GM12878 (cell line): ENCODE results near the gene RASGRF1. TPM values are rescaled to one million over a fixed set of nuclear protein-coding genes. Genes with fewer than 3 reads are reported as not detected.

Experiments used
- ATAC-seq: fragments of 200-7000 bp; cut with Tn5 transposase; 3 replicates; pipeline ENCODE4 v1.9.1; 2020; ENCODE audit warnings: mild to moderate bottlenecking, moderate library complexity
- BruUV-seq: library from RNA; stranded (reverse); fragments of 400-500 nt; replicated peaks from 2 replicates; lab custom pipeline; 2021; lab: Mats Ljungman, UMichigan
- CTCF ChIA-PET: fragments of 300-600 bp; sonication (Branson Sonifier 250); formaldehyde crosslinking; extraction: SDS; loops from one replicate; lab custom pipeline; 2021; ENCODE audit warnings: inconsistent platforms; lab: Yijun Ruan, JAX
- POLR2A ChIA-PET: fragments of 350-600 bp; formaldehyde crosslinking; extraction: SDS; loops from one replicate; lab custom pipeline; 2021; ENCODE audit warnings: inconsistent platforms; lab: Charles Lee
- RAD21 ChIA-PET: fragments of 300-600 bp; sonication (Branson Sonifier 250); formaldehyde crosslinking; loops from one replicate; lab custom pipeline; 2023; ENCODE audit warnings: antibody characterized with exemption; ENCODE audit not compliant: unreplicated experiment; lab: Charles Lee
- SMC1A ChIA-PET: fragments of 300-600 bp; sonication (Branson Sonifier 250); formaldehyde crosslinking; loops from one replicate; lab custom pipeline; 2023; ENCODE audit not compliant: unreplicated experiment, uncharacterized antibody; lab: Charles Lee
- DNase-seq: peaks from one replicate; pipeline ENCODE4 v3.0.0-alpha.2; 2011; ENCODE audit warnings: low read depth, low spot score
- FAIRE-seq: peaks from 3 replicates; lab custom pipeline; 2011; peaks lifted over from hg19 to GRCh38; lab: Jason Lieb, UNC
- H2AFZ ChIP-seq: 2 replicates; pipeline ENCODE4 v1.6.0; 2011; ENCODE audit warnings: low read depth, low read length, control low read depth; ENCODE audit not compliant: control insufficient read depth
- H3K27ac ChIP-seq: 2 replicates; pipeline ENCODE4 v1.5.1; 2011; ENCODE audit warnings: control low read depth; ENCODE audit not compliant: control insufficient read depth, insufficient read depth
- H3K27me3 ChIP-seq, 2 experiments: replicated peaks in 1 of 2; 2 replicates each; pipeline versions ENCODE4 v1.6.0 to v1.6.1; 2011; ENCODE audit warnings: low read length in 1 of 2; ENCODE audit not compliant: control insufficient read depth in 2 of 2, insufficient read depth in 2 of 2
- H3K36me3 ChIP-seq, 2 experiments: 2 replicates each; pipeline ENCODE4 v1.5.1; 2011; ENCODE audit warnings: low read length in 1 of 2; ENCODE audit not compliant: control insufficient read depth in 2 of 2, insufficient read depth in 2 of 2
- H3K4me1 ChIP-seq: 2 replicates; pipeline ENCODE4 v1.6.1; 2011; ENCODE audit warnings: mild to moderate bottlenecking, low read length, moderate library complexity, mixed read lengths; ENCODE audit not compliant: control insufficient read depth, insufficient read depth
- H3K4me2 ChIP-seq: 2 replicates; pipeline ENCODE4 v1.6.0; 2011; ENCODE audit warnings: control low read depth; ENCODE audit not compliant: control insufficient read depth, insufficient read depth
- H3K4me3 ChIP-seq: fragments of 200-600 bp; sonication (generic); 2 replicates; pipeline ENCODE4 v1.5.1; 2016
- H3K79me2 ChIP-seq: 2 replicates; pipeline ENCODE4 v1.6.0; 2011; ENCODE audit warnings: low read length; ENCODE audit not compliant: control insufficient read depth, insufficient read depth
- H3K9ac ChIP-seq: 2 replicates; pipeline ENCODE4 v1.8.0; 2011; ENCODE audit warnings: low read length, control low read depth, mixed read lengths; ENCODE audit not compliant: control insufficient read depth, insufficient read depth
- H3K9me3 ChIP-seq: replicated peaks from 3 replicates; pipeline ENCODE4 v1.5.1; 2011; ENCODE audit warnings: mild to moderate bottlenecking, low read length; ENCODE audit not compliant: control insufficient read depth, insufficient read depth
- H4K20me1 ChIP-seq: 2 replicates; pipeline ENCODE4 v1.6.0; 2011; ENCODE audit not compliant: control insufficient read depth, insufficient read depth
- EP300 ChIP-seq, 2 experiments: fragments of 150-350 bp in 1 of 2; IDR thresholded peaks; 2 replicates each; pipeline ENCODE4 v1.6.1; 2011 to 2012; ENCODE audit warnings: low read depth in 2 of 2, low read length in 2 of 2, borderline replicate concordance in 1 of 2, improper control_type of control experiment in 1 of 2, inconsistent platforms in 1 of 2; ENCODE audit not compliant: control insufficient read depth in 1 of 2
- EZH2 ChIP-seq: IDR thresholded peaks from 2 replicates; pipeline ENCODE4 v1.6.1; 2012; ENCODE audit warnings: low read depth, mild to moderate bottlenecking, control low read depth, inconsistent platforms, low read length, borderline replicate concordance; ENCODE audit not compliant: control insufficient read depth
- FOS ChIP-seq: IDR thresholded peaks from 3 replicates; pipeline ENCODE4 v1.6.1; 2011; ENCODE audit warnings: borderline replicate concordance; ENCODE audit not compliant: insufficient read length; ENCODE audit errors: extremely low read depth
- MTA3 ChIP-seq: IDR thresholded peaks from 2 replicates; pipeline ENCODE4 v1.6.1; 2012; ENCODE audit warnings: low read length, inconsistent platforms, borderline replicate concordance
- SIX5 ChIP-seq: IDR thresholded peaks from 2 replicates; pipeline ENCODE4 v1.6.1; 2011; ENCODE audit warnings: mild to moderate bottlenecking, low read depth, low read length, moderate library complexity; ENCODE audit not compliant: severe bottlenecking
- SMAD1 ChIP-seq: fragments of 450-650 bp; IDR thresholded peaks from 2 replicates; pipeline ENCODE4 v1.6.1; 2018; ENCODE audit warnings: mild to moderate bottlenecking, low read depth; ENCODE audit not compliant: partially characterized antibody
- WGBS: methylation state at CpG from one replicate; pipeline ENCODE4 v1.1.6; 2016; ENCODE audit warnings: low lambda C conversion rate; ENCODE audit not compliant: insufficient replicate concordance, insufficient coverage; ENCODE audit errors: missing lambda C conversion rate; 5-methylcytosine and 5-hydroxymethylcytosine counted together
- in situ Hi-C: fragments of 300-500 bp; cut with MboI; formaldehyde crosslinking; loops from 9 replicates; pipeline ENCODE4 v1.14.3; 2018; ENCODE audit warnings: mixed read lengths
- intact Hi-C: fragments of 100-400 bp; cut with micrococcal nuclease; formaldehyde crosslinking; loops from one replicate; pipeline ENCODE4 v1.14.2; 2022; ENCODE audit not compliant: unreplicated experiment
- polyA plus RNA-seq, 11 experiments: library from polyadenylated mRNA; depleted of rRNA in 4 of 11; unstranded in 6 of 11; stranded (reverse) in 5 of 11; fragments of >200 nt; fragmentation: Nextera tagmentation in 4 of 11; fragmentation: Illumina TruSeq in 1 of 11; extraction: Ambion mirVana in 4 of 11; extraction: Trizol in 1 of 11; gene quantifications; 1 replicate in 1 of 11; 2 replicates in 10 of 11; pipeline versions ENCODE4 v1.2.1 to v1.2.3, GENCODE V29; 2011 to 2016; ENCODE audit warnings: inconsistent platforms in 2 of 11, missing spikeins in 2 of 11, low read depth in 1 of 11
- total RNA-seq, 4 experiments: library from RNA; depleted of rRNA in 3 of 4; stranded (reverse); fragments of >200 nt in 3 of 4; fragmentation: Illumina TruSeq in 1 of 4; extraction: Trizol in 1 of 4; gene quantifications; 2 replicates each; pipeline versions ENCODE4 v1.2.1 to v1.2.3, GENCODE V29; 2013 to 2021
- TF ChIP-seq, protein P1 (sequence below): fragments of 450-650 bp; IDR thresholded peaks from 2 replicates; pipeline ENCODE4 v1.6.1; 2017; ENCODE audit warnings: mild to moderate bottlenecking
- TF ChIP-seq, protein P2 (sequence below): IDR thresholded peaks from 2 replicates; pipeline ENCODE4 v1.6.1; 2012; ENCODE audit warnings: mild to moderate bottlenecking, low read depth, low read length

Gene RASGRF1
- total and polyA plus RNA-seq, 10 of the 15 experiments (the other 5 are each of a cell fraction or from before 2014, with no cell fraction given) = 0.20 to 1.9 (median 0.86) TPM

DNA sequence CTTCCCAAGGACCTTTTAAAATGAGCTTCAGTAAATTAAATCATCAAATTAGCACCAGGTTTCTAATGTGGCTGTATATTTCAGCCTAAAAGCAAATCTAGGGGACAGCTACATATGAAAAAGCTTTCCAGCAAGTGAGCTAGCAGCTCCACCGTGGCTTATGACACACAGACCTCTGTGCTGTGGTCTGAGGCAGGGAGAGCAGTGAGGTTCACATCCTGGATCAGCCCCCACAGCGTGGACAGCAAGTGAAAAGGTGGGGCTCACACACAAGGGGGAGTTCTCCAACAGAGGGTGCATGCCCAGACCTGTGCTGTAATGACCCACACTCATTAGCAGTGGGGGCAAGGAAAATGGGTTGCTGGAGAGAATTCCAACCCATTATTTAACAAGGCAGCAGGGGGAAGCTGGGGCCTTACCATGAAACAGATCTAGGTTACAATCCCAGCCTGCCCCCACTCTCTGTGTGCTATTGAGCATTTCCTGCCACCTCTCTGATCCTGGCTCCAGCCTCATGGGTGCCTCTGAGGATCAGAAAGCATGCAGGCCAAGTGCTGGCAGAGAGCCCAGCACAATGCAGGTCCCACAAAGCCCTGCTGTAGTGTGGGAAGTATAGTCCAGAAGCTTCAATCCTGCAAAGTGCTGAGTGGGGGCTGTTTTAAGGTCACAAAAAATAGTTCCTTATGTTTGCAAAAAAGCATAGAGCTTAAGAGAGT is 48.2 kb downstream of the RASGRF1 start:
- Histone ChIP-seq H4K20me1 (no peaks in the 10 kb centered on the region), H3K27ac (no peak overlapping the region), H3K9ac (no peak overlapping the region), H3K79me2 (no peaks in the 10 kb centered on the region), H3K4me2 (no peak overlapping the region), H3K36me3 (no peaks in the 10 kb centered on the region), H3K4me1 (no peaks in the 10 kb centered on the region), H3K4me3 (no peak overlapping the region), H3K9me3 (peaks cover 6% of the 10 kb centered on the region; the same call in 2 of the 3 replicates), H2AFZ (no peak overlapping the region), H3K27me3 (no peaks in the 10 kb centered on the region; a peak in 1 of 4 replicates)
- BruUV-seq = no TSS peak
- ATAC-seq (no peak), FAIRE-seq (no peak), DNase-seq (no peak)
- in situ Hi-C loops (no loop called here), intact Hi-C loops (no loop called here)
- ChIA-PET SMC1A (interaction anchor here (0.6 to 1.7 kb wide), 2 partner anchors 141 to 142 kb away, joined by 3 to 6 read pairs; no protein-coding TSS in a partner anchor), POLR2A (no interaction called here), RAD21 (interaction anchor here (0.8 kb wide), 1 partner anchor 142 kb away, joined by 3 read pairs; no protein-coding TSS in a partner anchor), CTCF (no interaction called here)
- TF ChIP-seq FOS (no peak), SMAD1 (no peak), EZH2 (no peak)
- WGBS = 0% methylated on average over 2 of the region's 2 CpGs

DNA sequence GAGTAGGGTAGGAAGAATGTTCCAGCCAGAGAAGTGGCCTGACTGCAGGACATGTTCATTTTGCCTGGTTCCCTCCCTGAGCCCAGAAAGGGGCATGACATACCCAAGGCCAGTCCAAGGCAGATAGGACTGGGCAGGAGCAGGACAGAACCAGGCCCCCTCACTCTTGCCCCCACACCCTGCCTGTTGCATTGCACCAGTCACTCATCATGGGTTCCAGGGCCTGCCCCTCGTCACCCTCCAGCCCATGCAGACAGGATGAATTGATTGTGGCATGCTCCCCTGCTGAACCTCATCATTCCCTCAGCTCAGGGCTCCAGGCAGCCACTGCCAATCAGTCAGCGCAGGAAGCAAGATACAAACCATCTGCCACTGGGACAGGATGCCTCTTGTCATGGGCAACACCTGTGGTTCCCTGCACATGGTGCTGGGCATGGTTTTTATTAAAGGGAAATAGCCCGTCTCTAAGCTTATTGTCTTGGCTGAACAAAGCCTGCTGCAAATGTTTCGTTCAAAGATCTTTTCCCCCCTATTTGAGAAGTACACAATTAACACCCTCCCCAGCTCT is 48.9 kb downstream of the RASGRF1 start:
- no TSS peak for BruUV-seq
- no peak for TF ChIP-seq EP300 (IDR thresholded peaks at IDR 0.05; ENCODE audit: borderline replicate concordance in 1 of 2, control insufficient read depth in 1 of 2, low read depth in 2 of 2, low read length in 2 of 2)
- TF ChIP-seq, protein P1, sequence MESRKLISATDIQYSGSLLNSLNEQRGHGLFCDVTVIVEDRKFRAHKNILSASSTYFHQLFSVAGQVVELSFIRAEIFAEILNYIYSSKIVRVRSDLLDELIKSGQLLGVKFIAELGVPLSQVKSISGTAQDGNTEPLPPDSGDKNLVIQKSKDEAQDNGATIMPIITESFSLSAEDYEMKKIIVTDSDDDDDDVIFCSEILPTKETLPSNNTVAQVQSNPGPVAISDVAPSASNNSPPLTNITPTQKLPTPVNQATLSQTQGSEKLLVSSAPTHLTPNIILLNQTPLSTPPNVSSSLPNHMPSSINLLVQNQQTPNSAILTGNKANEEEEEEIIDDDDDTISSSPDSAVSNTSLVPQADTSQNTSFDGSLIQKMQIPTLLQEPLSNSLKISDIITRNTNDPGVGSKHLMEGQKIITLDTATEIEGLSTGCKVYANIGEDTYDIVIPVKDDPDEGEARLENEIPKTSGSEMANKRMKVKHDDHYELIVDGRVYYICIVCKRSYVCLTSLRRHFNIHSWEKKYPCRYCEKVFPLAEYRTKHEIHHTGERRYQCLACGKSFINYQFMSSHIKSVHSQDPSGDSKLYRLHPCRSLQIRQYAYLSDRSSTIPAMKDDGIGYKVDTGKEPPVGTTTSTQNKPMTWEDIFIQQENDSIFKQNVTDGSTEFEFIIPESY = no peak
- no peak for TF ChIP-seq SIX5
- no peak for TF ChIP-seq MTA3
- TF ChIP-seq, protein P2, sequence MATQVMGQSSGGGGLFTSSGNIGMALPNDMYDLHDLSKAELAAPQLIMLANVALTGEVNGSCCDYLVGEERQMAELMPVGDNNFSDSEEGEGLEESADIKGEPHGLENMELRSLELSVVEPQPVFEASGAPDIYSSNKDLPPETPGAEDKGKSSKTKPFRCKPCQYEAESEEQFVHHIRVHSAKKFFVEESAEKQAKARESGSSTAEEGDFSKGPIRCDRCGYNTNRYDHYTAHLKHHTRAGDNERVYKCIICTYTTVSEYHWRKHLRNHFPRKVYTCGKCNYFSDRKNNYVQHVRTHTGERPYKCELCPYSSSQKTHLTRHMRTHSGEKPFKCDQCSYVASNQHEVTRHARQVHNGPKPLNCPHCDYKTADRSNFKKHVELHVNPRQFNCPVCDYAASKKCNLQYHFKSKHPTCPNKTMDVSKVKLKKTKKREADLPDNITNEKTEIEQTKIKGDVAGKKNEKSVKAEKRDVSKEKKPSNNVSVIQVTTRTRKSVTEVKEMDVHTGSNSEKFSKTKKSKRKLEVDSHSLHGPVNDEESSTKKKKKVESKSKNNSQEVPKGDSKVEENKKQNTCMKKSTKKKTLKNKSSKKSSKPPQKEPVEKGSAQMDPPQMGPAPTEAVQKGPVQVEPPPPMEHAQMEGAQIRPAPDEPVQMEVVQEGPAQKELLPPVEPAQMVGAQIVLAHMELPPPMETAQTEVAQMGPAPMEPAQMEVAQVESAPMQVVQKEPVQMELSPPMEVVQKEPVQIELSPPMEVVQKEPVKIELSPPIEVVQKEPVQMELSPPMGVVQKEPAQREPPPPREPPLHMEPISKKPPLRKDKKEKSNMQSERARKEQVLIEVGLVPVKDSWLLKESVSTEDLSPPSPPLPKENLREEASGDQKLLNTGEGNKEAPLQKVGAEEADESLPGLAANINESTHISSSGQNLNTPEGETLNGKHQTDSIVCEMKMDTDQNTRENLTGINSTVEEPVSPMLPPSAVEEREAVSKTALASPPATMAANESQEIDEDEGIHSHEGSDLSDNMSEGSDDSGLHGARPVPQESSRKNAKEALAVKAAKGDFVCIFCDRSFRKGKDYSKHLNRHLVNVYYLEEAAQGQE = no peak

More for the DNA sequence above, 48.9 kb downstream of the RASGRF1 start:
- ChIA-PET RAD21 (interaction anchor here (0.8 kb wide), 1 partner anchor 143 kb away, joined by 3 read pairs; no protein-coding TSS in a partner anchor), SMC1A (interaction anchor here (1.7 kb wide), 1 partner anchor 143 kb away, joined by 6 read pairs; no protein-coding TSS in a partner anchor), POLR2A (no interaction called here), CTCF (interaction anchor here (2.2 kb wide), 1 partner anchor 14 kb away, joined by 10 read pairs; no protein-coding TSS in a partner anchor)
- no peaks in the 10 kb centered on the region for H3K79me2 ChIP-seq
- no peak overlapping the region for H3K27ac ChIP-seq
- 6% methylated on average over 4 of the region's 4 CpGs for WGBS
- in situ Hi-C loops (no loop called here), intact Hi-C loops (no loop called here)
- H3K36me3 ChIP-seq = no peaks in the 10 kb centered on the region
- no peak overlapping the region for H3K4me3 ChIP-seq
- H4K20me1 ChIP-seq = no peaks in the 10 kb centered on the region
- DNase-seq (no peak), FAIRE-seq (no peak), ATAC-seq (no peak)
- no peaks in the 10 kb centered on the region for H3K4me1 ChIP-seq
- peaks cover 6% of the 10 kb centered on the region; the same call in 2 of the 3 replicates for H3K9me3 ChIP-seq
- no peak overlapping the region for H3K4me2 ChIP-seq
- no peak overlapping the region for H2AFZ ChIP-seq
- peaks cover 0 to under 1% of the 10 kb centered on the region in 2 experiments; a peak in 3 of 4 replicates for H3K27me3 ChIP-seq
- no peak overlapping the region for H3K9ac ChIP-seq
